Activated CD8-positive, alpha-beta T cell treated with anti-CD3 and anti-CD28 coated beads for 36 hours (primary cell): Measurements from ENCODE around the gene MYH10. TPM values are rescaled to one million over a fixed set of nuclear protein-coding genes. Genes with fewer than 3 reads are reported as not detected.

Source experiments
- ATAC-seq: fragments of 200-7000 bp; cut with Tn5 transposase; one replicate; pipeline ENCODE4 v1.10.0; 2021; ENCODE audit warnings: mild to moderate bottlenecking, moderate library complexity
- CTCF ChIA-PET: fragments of 350-600 bp; sonication (Branson Sonifier 250); formaldehyde crosslinking; loops from one replicate; lab custom pipeline; 2021; ENCODE audit warnings: antibody characterized with exemption; lab: Charles Lee
- POLR2A ChIA-PET: fragments of 350-600 bp; sonication (Branson Sonifier 250); formaldehyde crosslinking; loops from one replicate; lab custom pipeline; 2021; ENCODE audit warnings: antibody characterized with exemption; lab: Charles Lee
- DNase-seq: peaks from one replicate; pipeline ENCODE4 v3.0.0-alpha.2; 2020
- H3K27ac Mint-ChIP-seq: one replicate; pipeline ENCODE4 v1.8.0; 2021; ENCODE audit warnings: mild to moderate bottlenecking, mixed read lengths
- H3K27me3 Mint-ChIP-seq: one replicate; pipeline ENCODE4 v1.8.0; 2021; ENCODE audit warnings: mixed read lengths
- H3K36me3 Mint-ChIP-seq: one replicate; pipeline ENCODE4 v1.8.0; 2021; ENCODE audit warnings: low read depth, mixed read lengths
- H3K4me1 Mint-ChIP-seq: one replicate; pipeline ENCODE4 v1.8.0; 2021; ENCODE audit warnings: low read depth, mixed read lengths
- H3K4me3 Mint-ChIP-seq: one replicate; pipeline ENCODE4 v1.8.0; 2021; ENCODE audit warnings: mild to moderate bottlenecking, moderate library complexity, mixed read lengths
- H3K9me3 Mint-ChIP-seq: one replicate; pipeline ENCODE4 v1.8.0; 2021; ENCODE audit warnings: mixed read lengths
- intact Hi-C: fragments of 100-400 bp; cut with micrococcal nuclease; formaldehyde crosslinking; loops from one replicate; pipeline ENCODE4 v1.10.0; 2022
- total RNA-seq, 2 experiments: library from RNA; stranded (reverse); gene quantifications; one replicate each; pipeline ENCODE4 v1.2.3, GENCODE V29; 2021
- TF ChIP-seq, protein P1 (sequence below): fragments of 200-600 bp; IDR thresholded peaks from one replicate; pipeline ENCODE4 v1.8.0; 2022; ENCODE audit warnings: antibody characterized with exemption, mild to moderate bottlenecking

The MYH10 gene
- total RNA-seq, 2 experiments from 2014 or later: 19.9 to 23.7 TPM

DNA sequence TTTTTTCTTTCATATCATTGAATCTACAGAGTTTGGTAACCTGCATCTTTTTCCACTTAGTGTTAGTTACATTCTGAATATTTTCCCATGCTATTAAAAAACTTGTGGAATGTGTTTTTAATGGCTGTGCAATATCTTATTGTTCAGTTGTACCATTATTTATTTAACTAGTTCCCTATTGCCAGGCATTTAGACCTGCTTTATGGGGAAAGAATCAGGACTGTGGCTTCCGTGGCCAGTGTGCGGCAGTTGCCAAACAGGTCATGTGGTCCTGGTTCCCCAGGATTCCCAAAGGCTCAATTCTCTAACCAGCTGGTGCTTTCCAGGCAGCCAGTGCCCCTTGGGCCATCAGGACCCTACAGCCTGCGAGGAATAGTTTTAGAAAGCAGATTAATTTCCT lies 164.1 kb downstream of the MYH10 start:
- ChIA-PET CTCF (no interaction called here), POLR2A (no interaction called here)
- Mint-ChIP-seq H3K9me3 (no peaks in the 10 kb centered on the region), H3K27ac (no peak overlapping the region), H3K27me3 (no peaks in the 10 kb centered on the region), H3K4me3 (no peak overlapping the region), H3K36me3 (peaks cover 23% of the 10 kb centered on the region), H3K4me1 (peaks cover 12% of the 10 kb centered on the region)
- no peak for ATAC-seq
- TF ChIP-seq, protein P1, sequence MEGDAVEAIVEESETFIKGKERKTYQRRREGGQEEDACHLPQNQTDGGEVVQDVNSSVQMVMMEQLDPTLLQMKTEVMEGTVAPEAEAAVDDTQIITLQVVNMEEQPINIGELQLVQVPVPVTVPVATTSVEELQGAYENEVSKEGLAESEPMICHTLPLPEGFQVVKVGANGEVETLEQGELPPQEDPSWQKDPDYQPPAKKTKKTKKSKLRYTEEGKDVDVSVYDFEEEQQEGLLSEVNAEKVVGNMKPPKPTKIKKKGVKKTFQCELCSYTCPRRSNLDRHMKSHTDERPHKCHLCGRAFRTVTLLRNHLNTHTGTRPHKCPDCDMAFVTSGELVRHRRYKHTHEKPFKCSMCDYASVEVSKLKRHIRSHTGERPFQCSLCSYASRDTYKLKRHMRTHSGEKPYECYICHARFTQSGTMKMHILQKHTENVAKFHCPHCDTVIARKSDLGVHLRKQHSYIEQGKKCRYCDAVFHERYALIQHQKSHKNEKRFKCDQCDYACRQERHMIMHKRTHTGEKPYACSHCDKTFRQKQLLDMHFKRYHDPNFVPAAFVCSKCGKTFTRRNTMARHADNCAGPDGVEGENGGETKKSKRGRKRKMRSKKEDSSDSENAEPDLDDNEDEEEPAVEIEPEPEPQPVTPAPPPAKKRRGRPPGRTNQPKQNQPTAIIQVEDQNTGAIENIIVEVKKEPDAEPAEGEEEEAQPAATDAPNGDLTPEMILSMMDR: no peak
- no peak for DNase-seq
- intact Hi-C loops: no loop called here

DNA sequence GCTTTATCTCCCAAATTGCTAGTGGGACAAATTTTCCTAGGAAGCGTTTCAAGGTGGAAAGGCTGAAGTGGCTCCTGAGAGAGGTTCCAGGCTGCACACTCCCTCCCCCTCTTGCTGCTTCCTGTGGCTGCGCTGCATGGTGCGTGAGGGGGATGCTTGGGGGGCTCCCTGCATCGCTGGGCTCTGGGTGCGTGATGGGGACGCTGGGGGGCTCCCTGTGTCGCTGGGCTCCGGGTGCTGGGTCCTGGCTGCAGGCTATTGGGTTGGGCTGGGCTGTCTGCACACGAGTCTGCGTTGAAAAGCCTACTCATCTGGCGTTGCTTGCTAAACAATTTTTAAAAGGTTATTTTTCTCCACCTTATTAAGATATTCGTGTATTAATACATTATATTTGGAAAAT lies 164.8 kb downstream of the MYH10 start:
- Mint-ChIP-seq H3K27ac (no peak overlapping the region), H3K36me3 (peaks cover 20% of the 10 kb centered on the region), H3K4me1 (peaks cover 12% of the 10 kb centered on the region), H3K27me3 (no peaks in the 10 kb centered on the region), H3K4me3 (no peak overlapping the region), H3K9me3 (no peaks in the 10 kb centered on the region)
- TF ChIP-seq, protein P1: no peak
- ATAC-seq (no peak), DNase-seq (no peak)
- POLR2A ChIA-PET: no interaction called here
- intact Hi-C loops: no loop called here
- CTCF ChIA-PET: no interaction called here

DNA sequence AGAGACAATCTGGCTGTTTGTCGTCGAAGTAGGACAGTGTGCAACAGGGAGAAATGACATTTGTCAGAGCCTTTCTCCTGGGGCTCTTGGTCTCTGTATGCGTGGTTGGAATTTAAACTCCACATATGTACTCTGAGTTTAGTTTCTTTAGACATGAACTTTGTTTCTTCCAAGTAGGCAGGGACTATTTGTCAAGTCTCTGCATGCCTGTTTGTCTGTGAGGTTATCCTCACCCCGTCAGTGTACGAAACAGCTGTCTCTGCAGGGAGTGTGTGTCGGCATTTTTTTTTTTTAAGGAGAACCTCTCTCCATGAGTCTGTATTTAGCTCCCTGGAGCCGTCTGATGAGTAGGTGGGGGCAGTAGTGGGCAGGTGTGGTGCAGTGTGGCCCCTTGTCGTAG lies 165.2 kb downstream of the MYH10 start:
- ATAC-seq (no peak), DNase-seq (no peak)
- Mint-ChIP-seq H3K27ac (no peak overlapping the region), H3K4me1 (peaks cover 12% of the 10 kb centered on the region), H3K27me3 (no peaks in the 10 kb centered on the region), H3K36me3 (peaks cover 20% of the 10 kb centered on the region), H3K4me3 (no peak overlapping the region), H3K9me3 (no peaks in the 10 kb centered on the region)
- ChIA-PET CTCF (no interaction called here), POLR2A (no interaction called here)
- intact Hi-C loops: no loop called here
- TF ChIP-seq, protein P1: no peak

DNA sequence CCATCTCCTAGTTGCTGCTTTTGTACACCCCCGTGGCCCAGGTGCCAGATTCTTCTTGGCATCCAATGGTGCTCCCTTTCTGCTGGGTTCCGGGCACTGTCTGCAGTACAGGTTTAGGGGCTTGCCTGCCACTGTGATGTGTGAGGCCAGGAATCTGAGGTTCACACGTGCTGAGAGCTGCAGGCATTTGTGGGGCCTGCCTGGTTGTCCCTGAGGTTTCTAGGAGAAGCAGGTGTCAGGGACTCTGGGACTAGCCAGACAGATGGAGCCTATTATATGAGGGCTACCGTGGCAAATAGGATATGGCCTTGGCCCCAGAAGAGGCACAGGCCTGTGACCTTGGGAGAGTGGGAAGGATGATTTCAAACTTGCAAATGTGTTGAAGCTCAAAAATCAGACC lies 165.6 kb downstream of the MYH10 start:
- TF ChIP-seq, protein P1: no peak
- DNase-seq: no peak
- ATAC-seq: no peak
- peaks cover 12% of the 10 kb centered on the region for H3K4me1 Mint-ChIP-seq
- H3K4me3 Mint-ChIP-seq: no peak overlapping the region
- ChIA-PET POLR2A (no interaction called here), CTCF (no interaction called here)
- H3K27ac Mint-ChIP-seq: no peak overlapping the region
- intact Hi-C loops: no loop called here
- no peaks in the 10 kb centered on the region for H3K9me3 Mint-ChIP-seq
- H3K36me3 Mint-ChIP-seq: peaks cover 23% of the 10 kb centered on the region
- H3K27me3 Mint-ChIP-seq: no peaks in the 10 kb centered on the region

DNA sequence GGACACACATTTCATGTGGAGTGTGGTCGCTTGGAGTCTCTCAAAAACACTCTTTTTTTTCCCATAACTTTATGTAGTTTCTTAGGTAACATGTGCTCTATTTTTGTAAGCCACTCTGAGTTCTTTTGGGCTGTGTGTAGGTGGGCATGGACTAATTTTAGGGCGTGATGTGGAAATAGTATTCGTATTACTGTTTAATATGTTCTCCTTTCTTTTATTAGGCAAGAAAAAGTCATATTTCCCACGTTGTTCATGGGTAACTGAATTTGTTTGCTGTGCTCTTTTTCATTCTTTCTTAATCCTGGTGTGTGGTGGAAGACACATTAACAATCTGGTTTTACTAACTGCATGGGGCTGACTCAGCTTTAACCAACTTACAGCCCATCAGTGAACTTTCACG lies 167.4 kb downstream of the MYH10 start:
- Mint-ChIP-seq H3K36me3 (peaks cover 26% of the 10 kb centered on the region), H3K27ac (no peak overlapping the region), H3K4me1 (peaks cover 14% of the 10 kb centered on the region), H3K27me3 (no peaks in the 10 kb centered on the region), H3K9me3 (no peaks in the 10 kb centered on the region), H3K4me3 (no peak overlapping the region)
- TF ChIP-seq, protein P1: no peak
- ATAC-seq (no peak), DNase-seq (no peak)
- CTCF ChIA-PET: no interaction called here
- POLR2A ChIA-PET: interaction anchor here (0.7 kb wide), 1 partner anchor 47 kb away, joined by 3 read pairs; no protein-coding TSS in a partner anchor
- intact Hi-C loops: no loop called here
